Measurements from ENCODE around the gene MAB21L4.
A peak's percentile ranks its signal among the peaks of the same experiment; 100 is the strongest.

Gene MAB21L4

DNA sequence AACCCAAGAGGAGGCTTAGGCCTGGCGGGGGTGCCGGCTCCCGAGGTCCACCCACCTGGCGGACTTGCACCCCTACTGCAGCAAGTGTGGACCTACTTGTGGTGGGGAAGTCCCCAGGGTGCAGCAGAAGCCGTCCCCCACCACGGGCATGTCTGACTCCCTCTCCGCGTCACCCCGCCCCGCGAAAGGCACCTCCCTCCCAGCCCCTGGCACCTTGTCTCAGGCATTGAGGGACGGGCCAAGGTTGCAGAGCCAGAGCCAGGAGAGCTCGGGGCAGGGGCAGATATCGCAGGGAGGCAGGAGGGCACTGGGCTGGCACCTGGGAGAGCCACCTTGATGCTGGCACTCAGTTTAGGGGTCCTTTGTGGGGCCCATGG, 29.2 kb upstream of the MAB21L4 start:
- no peak for DNase-seq (ENCODE audit: low spot score)

DNA sequence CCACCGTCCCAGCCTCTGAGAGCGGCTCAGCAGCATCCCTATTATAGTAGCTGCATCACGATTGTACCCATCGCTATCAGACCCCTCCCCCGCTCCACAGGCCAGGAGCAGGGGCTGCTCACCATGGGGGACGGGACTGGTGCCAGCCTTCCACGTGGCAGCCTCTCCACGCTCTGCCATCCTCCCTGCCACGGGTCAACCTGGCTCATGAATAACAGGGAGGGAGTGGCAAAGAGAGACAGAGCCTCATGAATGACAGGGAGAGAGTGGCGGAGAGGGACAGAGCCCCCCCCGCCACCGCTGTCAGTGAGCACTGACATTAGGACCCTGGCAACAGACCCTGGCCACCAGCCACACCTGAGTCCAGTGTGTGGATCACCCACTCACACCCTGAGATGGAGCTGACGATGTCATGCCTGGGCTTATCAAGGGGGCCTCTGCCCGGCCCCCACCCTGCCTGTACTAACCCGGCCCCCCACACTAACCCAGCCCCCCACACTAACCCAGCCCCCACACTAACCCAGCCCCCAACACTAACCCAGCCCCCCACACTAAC, 27.1 kb upstream of the MAB21L4 start:
- no peak for DNase-seq (ENCODE audit: low spot score)

DNA sequence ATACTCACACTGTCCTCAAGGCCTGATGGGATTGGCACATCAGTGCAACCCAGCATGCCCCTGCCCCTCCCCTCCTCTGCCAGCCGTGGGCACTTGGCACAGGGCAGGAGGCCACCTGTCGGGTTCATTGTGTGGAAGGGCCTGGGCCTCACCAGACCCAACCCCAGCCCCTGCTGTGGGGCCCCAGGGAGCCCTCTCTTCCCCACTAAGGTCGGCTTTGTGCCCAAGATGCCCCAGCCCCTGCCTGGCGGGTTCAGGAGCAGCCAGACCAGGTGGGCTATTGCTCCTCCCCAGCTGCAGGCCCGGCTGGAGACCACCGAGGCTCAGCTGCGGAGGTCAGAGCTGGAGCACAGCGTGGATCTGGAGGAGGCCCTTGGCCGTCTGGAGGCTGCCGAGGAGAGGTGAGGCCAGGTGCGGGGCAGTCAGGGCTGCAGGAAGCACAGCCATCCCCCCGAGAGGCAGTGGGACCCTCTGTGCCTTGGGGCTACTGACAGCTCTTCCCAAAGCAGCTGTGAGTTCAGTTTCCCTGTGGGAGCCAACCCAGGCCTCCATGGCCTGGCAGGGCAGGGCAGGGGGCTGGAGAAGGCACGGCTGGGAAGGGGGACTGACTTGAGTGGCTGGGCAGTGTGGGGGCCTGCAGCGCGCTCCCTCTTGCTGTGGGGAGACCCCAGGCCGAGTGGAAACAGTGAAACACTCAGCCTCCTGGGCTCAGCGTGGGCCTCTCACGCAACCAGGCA, 26.5 kb upstream of the MAB21L4 start:
- no peak for DNase-seq (ENCODE audit: low spot score)

DNA sequence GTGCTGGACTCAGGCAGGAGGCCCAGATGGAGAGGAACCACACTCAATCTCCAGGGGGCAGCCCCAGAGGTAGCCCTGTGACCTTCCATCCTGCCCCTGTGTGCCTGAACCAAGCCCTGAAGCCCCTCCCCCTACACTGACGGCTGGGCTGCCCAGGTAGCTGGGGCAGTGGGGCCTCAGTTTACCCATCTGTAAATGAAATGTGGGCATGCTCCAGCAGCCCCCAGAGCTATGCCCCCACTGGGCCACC, 26.0 kb upstream of the MAB21L4 start:
- DNase-seq (ENCODE audit: low spot score): no peak

DNA sequence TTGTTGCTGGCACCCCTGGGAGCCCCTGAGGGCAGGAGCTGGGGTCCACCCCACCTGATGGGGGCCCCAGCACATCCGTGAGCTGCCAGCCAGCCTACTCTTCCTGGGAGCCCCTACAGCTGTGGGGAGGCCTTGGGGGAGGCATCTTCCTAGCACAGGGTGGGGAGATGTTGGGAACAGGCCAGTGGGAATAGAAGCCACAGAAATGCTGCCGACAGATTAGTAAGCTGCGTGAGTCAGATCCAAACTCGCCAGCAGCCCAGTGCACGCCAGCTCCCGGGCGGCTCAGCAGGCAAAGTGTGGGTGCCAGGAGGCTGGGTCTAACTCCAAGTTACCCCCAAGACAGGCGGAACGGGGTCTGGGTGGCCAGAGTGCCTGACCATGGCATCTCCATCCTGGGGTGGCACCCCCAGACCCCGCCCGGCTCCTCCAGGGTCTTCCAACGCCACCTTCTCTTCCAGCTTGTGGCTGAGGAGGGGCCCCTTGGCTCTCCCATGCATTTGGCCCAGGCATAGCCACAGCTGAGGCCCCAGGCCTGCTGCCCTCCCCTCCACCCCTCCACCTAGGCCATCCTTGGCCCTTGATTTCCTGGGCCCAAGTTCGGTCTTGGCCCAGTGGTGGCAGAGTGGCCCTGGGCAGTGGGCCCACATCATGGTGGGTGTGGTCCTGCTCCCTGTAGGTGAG, 25.5 kb upstream of the MAB21L4 start:
- DNase-seq (ENCODE audit: low spot score): no peak

DNA sequence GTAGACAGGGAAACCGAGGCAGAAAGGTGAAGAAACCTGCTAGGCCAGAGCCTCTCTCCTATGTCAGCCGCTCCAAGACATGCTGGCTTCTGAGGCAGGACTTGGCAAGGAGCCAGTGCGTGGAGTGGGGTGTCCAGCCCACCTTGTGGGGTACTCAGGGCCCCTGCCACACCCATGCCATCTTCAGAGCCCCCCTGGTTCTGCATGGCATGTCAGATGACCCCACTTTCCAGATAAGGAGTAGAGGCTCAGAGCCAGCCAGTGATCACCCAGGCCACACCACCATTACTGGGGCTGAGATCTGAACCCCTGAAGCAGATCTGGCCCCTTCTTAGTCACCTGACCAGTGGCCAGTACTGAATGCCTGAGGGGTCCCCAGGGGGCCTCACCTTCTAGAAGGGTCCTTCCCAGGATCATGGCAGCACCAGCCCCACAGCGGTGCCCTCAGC, 24.9 kb upstream of the MAB21L4 start:
- DNase-seq (ENCODE audit: low spot score): no peak

DNA sequence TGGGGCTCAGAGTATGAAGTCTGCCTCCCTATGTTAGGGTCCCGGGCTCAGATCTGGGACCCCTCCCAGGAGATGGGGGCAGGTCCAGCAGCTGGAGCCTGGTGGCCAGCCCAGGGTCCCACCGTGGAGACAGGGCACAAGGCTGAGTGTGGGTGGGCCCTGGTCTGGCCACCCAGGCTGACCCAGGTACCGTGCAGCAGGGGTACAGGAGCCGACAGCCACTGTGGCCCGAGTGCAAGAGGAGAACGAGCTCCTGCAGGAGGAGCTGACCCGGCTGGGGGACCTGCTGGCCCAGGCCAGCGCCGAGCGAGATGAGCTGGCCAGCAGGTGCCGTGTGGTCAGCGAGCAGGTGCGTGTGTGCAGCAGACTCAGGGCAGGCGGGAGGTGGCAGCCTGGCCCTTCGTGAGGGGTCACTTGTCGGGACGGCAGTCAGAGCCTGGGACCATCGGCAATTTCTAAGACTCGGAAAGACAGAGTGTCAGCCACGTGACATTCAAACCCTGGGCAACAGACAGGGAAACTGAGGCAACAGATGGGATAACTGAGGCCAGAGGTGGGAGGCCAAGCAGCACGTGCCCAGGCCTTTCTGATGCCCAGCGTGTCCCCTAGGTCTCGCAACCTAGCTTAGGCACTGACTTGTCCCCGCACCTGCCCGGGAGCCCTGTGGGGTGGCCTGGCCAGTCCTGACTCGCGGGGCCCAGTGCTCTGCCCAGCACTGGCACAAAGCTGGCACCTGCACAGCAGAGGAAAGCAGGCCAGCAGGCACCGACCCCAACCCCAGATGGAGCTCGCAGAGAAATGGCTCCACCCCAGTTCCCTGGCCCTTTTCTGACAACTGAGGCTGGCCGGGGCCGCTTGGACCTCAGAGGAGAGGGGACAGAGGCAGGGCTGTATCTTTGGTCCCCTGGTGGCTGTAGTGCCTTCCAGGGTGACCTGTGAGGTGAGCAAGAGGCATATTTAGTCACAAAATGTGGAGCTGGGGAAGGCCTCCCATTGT, 24.1 kb upstream of the MAB21L4 start:
- DNase-seq (ENCODE audit: low spot score): no peak

DNA sequence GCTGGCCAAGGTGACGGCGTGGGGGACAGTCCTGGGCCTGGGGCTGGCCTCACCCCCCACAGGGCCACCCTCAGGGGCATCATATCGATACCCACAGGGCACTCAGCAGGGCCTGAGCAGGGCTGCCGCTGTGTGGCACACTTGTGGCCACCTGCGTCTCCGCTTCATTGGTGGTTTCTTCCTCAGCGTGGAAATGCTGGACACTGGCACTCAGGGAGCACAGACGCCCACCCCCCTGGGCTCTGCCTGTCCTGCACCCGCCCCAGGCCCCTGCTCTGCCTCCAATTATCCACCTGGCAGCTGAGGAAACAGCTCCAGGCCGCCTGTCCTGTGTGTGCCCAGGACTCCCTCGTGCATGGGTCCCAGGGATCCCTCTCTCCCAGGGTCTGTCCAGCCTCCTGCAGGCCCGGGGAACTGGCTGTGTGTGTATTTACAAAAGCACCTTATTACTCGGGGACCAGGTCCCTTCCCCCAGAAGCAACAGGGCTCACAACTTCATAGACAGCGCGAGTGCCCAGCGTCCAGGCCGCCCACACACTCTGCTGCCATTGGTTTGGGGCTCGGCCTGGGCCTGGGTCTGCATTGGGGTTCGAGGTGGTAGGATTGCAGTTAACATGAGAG, 23.3 kb upstream of the MAB21L4 start:
- no peak for DNase-seq (ENCODE audit: low spot score)

DNA sequence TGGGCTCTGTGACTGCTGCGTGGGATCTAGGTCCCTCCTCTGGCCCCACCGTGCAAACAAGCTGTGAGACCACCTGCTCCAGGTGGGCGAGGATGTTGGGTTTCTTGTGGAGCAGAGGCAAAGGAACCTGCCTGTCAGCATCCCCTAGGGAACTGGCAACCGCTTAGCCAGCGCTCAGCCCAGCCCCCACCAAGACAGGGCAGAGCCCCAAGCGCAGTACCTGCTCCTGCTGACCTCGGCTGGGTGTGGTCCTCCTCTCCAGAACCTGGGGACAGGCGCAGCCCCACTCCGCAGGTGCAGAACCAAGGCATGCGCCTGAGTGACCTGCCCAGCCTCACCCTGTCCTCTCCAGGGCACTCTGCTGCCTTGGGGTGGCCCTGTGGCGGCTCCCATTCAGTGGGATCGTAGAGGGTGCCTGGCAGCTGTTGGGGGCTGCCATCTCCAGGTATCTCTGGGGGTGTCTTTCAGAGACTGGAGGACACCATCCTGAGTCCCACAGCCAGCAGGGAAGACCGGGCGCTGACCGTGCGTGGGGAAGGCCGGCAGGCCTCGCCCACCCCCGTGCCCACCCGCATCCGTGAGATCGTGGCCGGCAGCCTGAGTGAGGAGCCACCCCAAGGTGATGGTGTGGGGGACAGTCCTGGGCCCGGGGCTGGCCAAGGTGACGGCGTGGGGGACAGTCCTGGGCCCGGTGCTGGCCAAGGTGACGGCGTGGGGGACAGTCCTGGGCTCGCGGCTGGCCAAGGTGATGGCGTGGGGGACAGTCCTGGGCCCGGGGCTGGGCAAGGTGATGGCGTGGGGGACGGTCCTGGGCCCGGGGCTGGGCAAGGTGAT, 22.5 kb upstream of the MAB21L4 start:
- DNase-seq (ENCODE audit: low spot score): no peak

DNA sequence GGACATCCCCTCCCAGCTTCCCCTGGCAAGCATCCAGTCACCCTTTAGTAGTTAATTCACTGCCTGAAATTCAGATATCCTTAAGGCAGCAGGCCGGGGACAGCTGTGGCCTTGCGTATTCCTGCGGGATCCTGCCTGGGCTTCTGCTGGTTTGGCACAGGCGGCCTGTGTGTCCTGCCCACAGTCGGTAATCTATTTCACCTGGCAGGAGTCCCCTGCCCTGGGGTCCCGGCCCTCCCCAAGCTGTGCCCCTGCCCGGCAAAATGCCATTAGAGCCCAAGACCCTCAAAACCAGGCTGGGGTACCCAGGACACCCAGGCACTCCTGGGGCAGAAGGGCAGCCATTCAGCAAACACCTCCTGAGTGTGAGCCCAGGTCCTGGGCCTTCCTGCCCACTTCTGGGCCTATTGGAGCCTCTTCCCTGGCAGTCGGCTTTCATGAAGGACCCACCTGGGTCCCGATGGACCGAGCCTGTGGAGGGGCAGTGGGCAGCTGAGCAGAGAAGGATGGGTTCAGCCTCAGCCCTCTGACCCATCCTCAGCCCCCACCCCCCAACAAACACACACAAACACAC, 21.8 kb upstream of the MAB21L4 start:
- DNase-seq (ENCODE audit: low spot score): no peak

DNA sequence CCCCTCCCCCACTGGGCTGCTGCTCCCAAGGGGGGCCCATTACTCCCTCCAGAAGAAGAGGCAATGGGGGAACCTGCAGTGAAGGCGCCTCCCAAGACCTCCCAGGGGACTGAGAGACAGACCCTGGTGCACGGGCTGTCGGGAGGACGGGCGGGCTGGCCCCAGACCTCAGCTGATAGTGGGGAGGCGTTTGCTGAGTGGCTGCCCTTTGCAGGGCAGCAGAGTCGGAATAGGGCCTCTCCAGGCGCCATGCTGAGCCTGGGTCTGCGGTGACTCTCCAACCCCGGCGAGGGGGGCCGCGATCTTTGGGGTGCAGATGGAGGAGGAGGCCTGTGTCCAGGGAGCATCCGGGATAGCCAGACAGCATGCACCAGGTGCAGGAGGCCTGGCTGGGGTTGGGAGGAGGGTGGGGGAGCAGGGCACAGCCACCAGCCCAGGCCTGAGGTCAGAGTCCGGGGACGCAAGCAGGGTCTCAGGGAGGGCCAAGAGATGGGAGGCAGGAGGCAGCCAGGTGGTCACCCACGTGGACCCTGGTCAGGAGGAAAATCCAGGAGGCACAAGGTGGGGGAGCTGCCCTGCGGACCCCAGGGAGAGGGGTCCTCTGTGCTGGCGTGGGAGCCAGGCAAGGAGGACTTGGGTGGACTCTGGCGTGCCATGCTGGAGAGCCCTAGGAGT, 21.2 kb upstream of the MAB21L4 start:
- DNase-seq (ENCODE audit: low spot score): no peak

DNA sequence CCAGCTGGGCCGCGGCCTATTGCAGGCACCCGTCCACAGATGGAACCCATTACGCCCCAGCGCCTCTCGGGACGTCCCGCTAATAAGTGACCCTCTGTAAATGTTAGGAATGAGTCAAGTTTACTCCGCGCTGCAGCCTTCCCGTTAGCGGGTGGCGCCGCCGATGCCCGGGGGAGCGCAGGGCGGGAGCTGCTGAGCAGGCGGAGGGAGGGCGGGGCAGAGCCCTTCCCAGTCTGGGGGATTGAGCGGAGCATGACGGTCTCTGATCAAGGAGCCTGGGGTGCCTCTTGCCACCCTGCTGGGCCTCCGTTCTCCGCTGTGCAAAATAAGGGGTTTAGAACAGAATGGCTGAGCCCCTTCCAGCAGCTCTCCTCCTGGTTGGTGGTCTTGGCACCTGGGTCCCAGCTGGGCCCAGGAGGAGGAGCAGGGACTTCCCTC, 20.6 kb upstream of the MAB21L4 start:
- DNase-seq (ENCODE audit: low spot score): peak; percentile 78

DNA sequence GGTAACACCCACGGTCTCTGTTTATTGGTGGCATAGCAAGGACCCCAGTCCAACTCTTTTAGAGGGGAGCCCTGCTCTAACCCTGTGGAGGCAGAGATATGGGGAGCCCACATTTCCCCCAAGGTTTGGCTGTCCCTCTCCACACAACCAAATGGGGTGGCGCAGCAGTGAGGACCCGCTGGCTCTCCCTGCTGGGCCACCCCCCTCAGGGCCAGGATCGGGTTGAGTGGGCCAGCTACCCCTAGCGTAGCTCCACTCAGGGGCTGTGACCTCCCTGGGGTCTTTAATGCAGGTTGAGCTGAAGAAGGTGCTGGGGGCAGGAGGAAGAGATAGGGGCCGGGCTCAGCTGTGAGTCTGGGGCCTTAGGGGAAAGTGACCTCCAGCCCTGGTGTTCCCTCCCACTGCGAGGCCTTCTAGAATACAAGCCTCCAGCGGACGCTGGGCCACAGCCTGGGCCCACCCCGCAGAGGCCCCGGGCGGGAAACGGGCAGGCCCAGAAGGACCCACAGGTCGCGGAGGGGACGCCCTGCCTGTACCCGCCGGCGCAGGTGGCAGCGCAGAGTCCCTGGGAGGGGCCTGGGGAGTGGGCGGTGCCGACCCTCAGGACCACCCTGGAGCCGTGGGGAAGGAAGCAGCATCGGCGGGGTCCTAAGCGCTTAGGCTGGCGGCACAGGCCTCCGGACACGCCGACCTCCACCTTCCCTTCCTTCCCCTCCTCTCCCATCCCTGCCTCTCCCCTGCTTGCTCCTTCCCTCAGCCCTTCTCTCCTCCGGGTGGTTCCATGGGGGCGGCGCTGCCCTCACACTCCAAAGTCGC, 19.8 kb upstream of the MAB21L4 start:
- no peak for DNase-seq (ENCODE audit: low spot score)

DNA sequence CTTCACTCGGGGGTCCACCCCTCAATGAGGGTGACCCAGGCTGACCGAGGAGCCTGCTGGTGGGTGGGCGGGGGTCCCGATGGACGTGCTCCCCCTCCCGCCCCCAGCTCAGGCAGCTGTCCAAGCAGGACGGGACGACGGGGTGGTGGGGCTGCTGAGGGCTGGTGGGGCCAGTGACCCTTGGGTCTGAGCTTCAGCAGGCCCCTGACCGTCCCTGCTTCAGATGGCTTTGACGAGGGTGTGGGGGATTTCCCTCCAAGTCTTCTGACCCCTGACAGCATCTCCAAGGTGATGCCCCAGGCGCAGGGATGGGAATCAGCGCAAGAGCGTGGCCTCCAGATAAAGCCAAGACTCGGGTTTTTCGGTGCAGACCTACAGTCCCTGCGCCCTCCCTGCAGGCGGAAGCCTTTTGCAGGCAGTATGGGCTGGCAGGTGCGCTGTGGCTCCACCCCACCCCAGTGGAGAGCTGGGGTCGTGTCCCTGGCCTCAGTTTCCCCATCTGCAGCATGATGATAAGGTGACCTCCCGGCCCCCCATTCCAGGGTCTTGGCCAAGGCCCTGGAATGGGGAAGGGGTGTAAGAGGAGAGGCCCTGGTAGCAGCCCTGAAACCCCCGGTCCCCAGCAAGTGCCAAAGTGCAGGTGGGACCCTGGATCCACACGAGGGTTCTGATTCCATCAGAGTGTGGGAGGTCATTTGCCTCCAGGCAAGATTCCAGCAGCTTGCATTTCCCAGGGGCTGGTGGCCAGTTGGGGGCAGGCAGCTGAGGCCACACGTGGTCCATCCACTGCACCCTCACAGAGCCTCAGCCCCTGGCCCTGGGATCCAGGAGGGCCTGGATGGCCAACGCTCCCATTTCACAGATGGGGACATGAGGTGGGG, 18.9 kb upstream of the MAB21L4 start:
- DNase-seq (ENCODE audit: low spot score): no peak

DNA sequence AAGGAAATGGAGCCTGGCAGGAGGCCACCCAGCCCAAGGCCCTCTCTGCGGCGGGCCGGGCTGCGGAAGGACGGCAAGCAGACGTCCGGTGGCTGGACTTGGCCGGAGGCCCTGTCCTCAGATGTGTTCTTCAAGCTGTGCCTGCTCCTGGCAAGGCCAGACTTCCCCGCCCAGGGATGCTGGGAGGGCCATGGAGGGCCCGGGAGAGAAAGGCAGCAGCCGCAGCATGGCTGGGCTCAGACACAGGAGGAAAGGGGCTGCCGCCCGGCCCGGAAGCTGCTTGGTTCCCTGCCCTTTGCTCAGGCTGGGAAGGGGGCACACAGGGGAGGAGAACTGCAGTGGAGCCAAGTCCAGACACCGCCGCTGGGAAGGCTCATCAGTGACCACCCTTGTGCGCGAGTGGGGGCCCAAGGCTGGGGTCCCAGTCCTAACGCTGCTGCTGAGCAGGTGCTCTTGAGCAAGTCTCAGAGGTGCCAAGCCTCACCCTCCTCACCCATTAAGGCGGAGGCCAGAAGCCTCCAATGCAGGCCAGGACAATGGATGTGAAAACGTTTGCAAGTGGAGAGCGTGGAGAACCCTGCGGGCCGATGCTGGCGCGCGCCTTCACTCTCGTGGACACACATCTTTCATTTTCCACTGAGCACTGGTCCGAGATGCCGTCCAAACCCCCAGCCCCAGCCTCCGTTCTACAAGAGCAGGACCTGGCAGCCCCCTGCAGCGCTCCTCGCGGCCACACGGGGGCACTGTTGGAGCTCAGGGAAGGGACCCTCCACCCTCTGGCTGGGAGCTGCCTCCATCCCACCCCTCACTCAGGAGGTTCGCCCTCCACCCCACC, 18.1 kb upstream of the MAB21L4 start:
- DNase-seq (ENCODE audit: low spot score): peak; percentile 84

DNA sequence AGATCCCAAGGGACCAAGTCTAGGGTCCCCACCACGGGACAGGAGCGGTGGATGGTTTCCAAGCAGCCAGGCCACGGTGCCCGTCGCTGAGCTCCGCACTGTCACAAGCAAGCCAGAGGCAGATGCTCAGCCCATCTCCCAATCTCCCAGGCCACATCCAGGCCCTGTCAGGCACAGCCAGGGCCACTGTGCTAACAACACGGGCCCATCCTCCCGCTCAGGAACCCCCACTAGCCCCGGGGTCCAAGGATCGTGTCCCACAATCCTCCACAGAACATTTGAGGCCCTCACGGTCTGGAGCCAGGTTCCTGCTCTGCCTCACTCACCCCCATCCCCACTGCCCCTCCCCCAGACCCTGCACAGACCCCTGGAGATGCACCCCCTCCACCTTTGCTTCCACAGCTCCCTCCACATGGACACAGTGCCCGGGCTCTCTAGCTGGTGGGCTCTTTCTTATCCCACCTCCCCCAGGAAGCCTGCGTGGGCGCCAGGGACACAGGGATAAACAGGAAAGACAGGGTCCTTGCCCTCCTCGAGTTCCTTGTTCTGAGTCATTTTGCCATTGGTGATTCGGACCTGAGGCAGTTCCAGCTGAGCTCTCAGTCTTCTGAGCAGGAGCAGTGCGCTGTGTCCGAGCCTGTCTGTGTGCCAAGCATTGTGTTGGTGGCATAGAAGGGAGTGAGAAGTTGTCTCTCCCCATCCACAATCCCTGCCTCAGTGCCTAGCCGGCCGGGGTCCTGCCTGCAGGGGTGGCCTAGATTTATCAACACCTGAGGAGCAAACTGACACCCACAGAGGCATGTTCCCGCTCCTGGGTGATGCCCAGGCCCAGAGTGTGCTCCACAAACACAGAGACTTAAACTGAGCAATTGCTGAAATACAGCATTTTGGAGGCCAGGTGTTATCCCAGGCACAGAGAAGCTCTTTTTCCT, 17.2 kb upstream of the MAB21L4 start:
- DNase-seq (ENCODE audit: low spot score): no peak
